Measurements from ENCODE around the gene PPP1R14D. TPM values are rescaled to one million over a fixed set of nuclear protein-coding genes. Genes with fewer than 3 reads are reported as not detected.
"Not testable (repeated sequence)": the region's sequence is repeated elsewhere in the genome, so short reads cannot be mapped to it uniquely, and the experiment has no call there.

PPP1R14D gene
- total RNA-seq, 1 donor from 2014 or later: not detected

- Mint-ChIP-seq H3K36me3 (ENCODE audit: low read depth, unreplicated experiment) (no peaks in the 10 kb centered on the region), H3K4me1 (ENCODE audit: unreplicated experiment) (no peaks in the 10 kb centered on the region), H3K27ac (ENCODE audit: unreplicated experiment) (no peak overlapping the region), H3K9me3 (ENCODE audit: unreplicated experiment) (no peaks in the 10 kb centered on the region), H3K27me3 (ENCODE audit: unreplicated experiment) (peaks cover 8% of the 10 kb centered on the region), H3K4me3 (ENCODE audit: unreplicated experiment) (no peak overlapping the region)
- DNase-seq (ENCODE audit: low spot score): no peak
- no peak for TF ChIP-seq CTCF (IDR thresholded peaks at IDR 0.05; ENCODE audit: unreplicated experiment)
Measured at GRCh38 chr15:40867199-40867598, 38.7 kb upstream of the PPP1R14D start.

GRCh38 chr15:40863660-40864270 is 35.3 kb upstream of the PPP1R14D start:
- H3K9me3 Mint-ChIP-seq (ENCODE audit: unreplicated experiment): no peaks in the 10 kb centered on the region
- DNase-seq (ENCODE audit: low spot score): no peak
- H3K36me3 Mint-ChIP-seq (ENCODE audit: low read depth, unreplicated experiment): no peaks in the 10 kb centered on the region
- no peak for TF ChIP-seq CTCF (IDR thresholded peaks at IDR 0.05; ENCODE audit: unreplicated experiment)
- peaks cover 7% of the 10 kb centered on the region for H3K27me3 Mint-ChIP-seq (ENCODE audit: unreplicated experiment)
- no peak overlapping the region for H3K27ac Mint-ChIP-seq (ENCODE audit: unreplicated experiment)
- no peak overlapping the region for H3K4me3 Mint-ChIP-seq (ENCODE audit: unreplicated experiment)
- H3K4me1 Mint-ChIP-seq (ENCODE audit: unreplicated experiment): no peaks in the 10 kb centered on the region

GRCh38 chr15:40861147-40861546 is 32.6 kb upstream of the PPP1R14D start:
- not testable (repeated sequence) for H3K27me3 Mint-ChIP-seq (ENCODE audit: unreplicated experiment); H3K36me3 Mint-ChIP-seq (ENCODE audit: low read depth, unreplicated experiment); DNase-seq (ENCODE audit: low spot score); H3K9me3 Mint-ChIP-seq (ENCODE audit: unreplicated experiment); H3K4me1 Mint-ChIP-seq (ENCODE audit: unreplicated experiment); H3K4me3 Mint-ChIP-seq (ENCODE audit: unreplicated experiment); H3K27ac Mint-ChIP-seq (ENCODE audit: unreplicated experiment)

GRCh38 chr15:40859206-40859851 is 30.8 kb upstream of the PPP1R14D start:
- DNase-seq (ENCODE audit: low spot score): peak; percentile 89
- Mint-ChIP-seq H3K9me3 (ENCODE audit: unreplicated experiment) (no peaks in the 10 kb centered on the region), H3K4me1 (ENCODE audit: unreplicated experiment) (no peaks in the 10 kb centered on the region), H3K27me3 (ENCODE audit: unreplicated experiment) (peaks cover 8% of the 10 kb centered on the region), H3K36me3 (ENCODE audit: low read depth, unreplicated experiment) (peaks cover 8% of the 10 kb centered on the region), H3K27ac (ENCODE audit: unreplicated experiment) (no peak overlapping the region), H3K4me3 (ENCODE audit: unreplicated experiment) (no peak overlapping the region)
- TF ChIP-seq CTCF (IDR thresholded peaks at IDR 0.05; ENCODE audit: unreplicated experiment): peak; percentile 62

- Mint-ChIP-seq H3K9me3 (ENCODE audit: unreplicated experiment) (no peaks in the 10 kb centered on the region), H3K36me3 (ENCODE audit: low read depth, unreplicated experiment) (peaks cover 8% of the 10 kb centered on the region), H3K4me3 (ENCODE audit: unreplicated experiment) (no peak overlapping the region), H3K4me1 (ENCODE audit: unreplicated experiment) (no peaks in the 10 kb centered on the region), H3K27ac (ENCODE audit: unreplicated experiment) (no peak overlapping the region), H3K27me3 (ENCODE audit: unreplicated experiment) (peaks cover 8% of the 10 kb centered on the region)
- TF ChIP-seq CTCF (IDR thresholded peaks at IDR 0.05; ENCODE audit: unreplicated experiment): no peak
- no peak for DNase-seq (ENCODE audit: low spot score)
Measured at GRCh38 chr15:40858706-40859105, 30.2 kb upstream of the PPP1R14D start.
